Thyroid gland (tissue), 4 donors: ENCODE results near the gene PIGU. TPM values are rescaled to one million over a fixed set of nuclear protein-coding genes. Genes with fewer than 3 reads are reported as not detected.
A peak's percentile ranks its signal among the peaks of the same experiment; 100 is the strongest.

Source experiments
- DNase-seq, 2 donors: peaks; one replicate each; pipeline ENCODE4 v3.0.0-alpha.2; 2019
- H3K27ac ChIP-seq, 3 donors: fragments of 200-600 bp; sonication (generic); 1 replicate in 2 of 3; 2 replicates in 1 of 3; pipeline ENCODE4 v1.5.1; 2016 to 2019; ENCODE audit warnings: mild to moderate bottlenecking in 1 of 3, moderate library complexity in 1 of 3
- H3K27me3 ChIP-seq: fragments of 200-600 bp; sonication (generic); one replicate; pipeline ENCODE4 v1.5.1; 2019
- H3K36me3 ChIP-seq, 2 donors: fragments of 200-600 bp; sonication (generic); one replicate each; pipeline ENCODE4 v1.5.1; 2016 to 2019
- H3K4me1 ChIP-seq, 2 donors: fragments of 200-600 bp; sonication (generic); one replicate each; pipeline ENCODE4 v1.5.1; 2017 to 2019
- H3K4me3 ChIP-seq, 3 donors: fragments of 200-600 bp; sonication (generic); replicated peaks in 1 of 3; 1 replicate in 2 of 3; 2 replicates in 1 of 3; pipeline ENCODE4 v1.5.1; 2016; ENCODE audit warnings: mild to moderate bottlenecking in 1 of 3
- H3K9me3 ChIP-seq: fragments of 200-600 bp; sonication (generic); one replicate; pipeline ENCODE4 v1.5.1; 2017
- CTCF ChIP-seq, 6 experiments: fragments of 200-600 bp in 3 of 6; fragments of 450-650 bp in 3 of 6; sonication (generic) in 3 of 6; IDR thresholded peaks; one replicate each; pipeline ENCODE4 v1.5.1; 2016 to 2019; ENCODE audit warnings: antibody characterized with exemption in 6 of 6, mild to moderate bottlenecking in 2 of 6, inconsistent platforms in 1 of 6, moderate library complexity in 1 of 6
- POLR2A ChIP-seq, 2 donors: fragments of 450-650 bp; IDR thresholded peaks; one replicate each; pipeline ENCODE4 v1.6.1; 2017; ENCODE audit warnings: antibody characterized with exemption in 2 of 2, mild to moderate bottlenecking in 2 of 2, moderate library complexity in 1 of 2
- WGBS, 2 donors: methylation state at CpG; one replicate each; pipeline ENCODE4 v1.1.5; 2017; 5-methylcytosine and 5-hydroxymethylcytosine counted together
- intact Hi-C: fragments of 100-400 bp; cut with DNase I; formaldehyde crosslinking; loops from one replicate; pipeline ENCODE4 v1.15.1; 2023
- total RNA-seq, 4 donors: library from RNA; depleted of rRNA; stranded (reverse); fragments of >200 nt; gene quantifications; one replicate each; pipeline ENCODE4 v1.2.3, GENCODE V29; 2016

The PIGU gene
- total RNA-seq, 4 donors from 2014 or later, result 12.1 to 25.8 (median 18.0) TPM

- H3K4me1 ChIP-seq, result peaks cover 7 to 31% of the 10 kb centered on the region in 2 donors
- no peak for DNase-seq
- no peaks in the 10 kb centered on the region for H3K9me3 ChIP-seq
- intact Hi-C loops, result no loop called here
- TF ChIP-seq POLR2A (IDR thresholded peaks at IDR 0.05) (no peak), CTCF (IDR thresholded peaks at IDR 0.05) (no peak)
- peak overlapping the region in 1 of 3 donors; percentile 12 for H3K27ac ChIP-seq
- H3K4me3 ChIP-seq, result no peak overlapping the region
- H3K27me3 ChIP-seq, result no peaks in the 10 kb centered on the region
- H3K36me3 ChIP-seq, result no peaks in the 10 kb centered on the region
- WGBS, 2 donors, result 85 to 89% methylated on average over 5 of the region's 5 CpGs
Observed at GRCh38 chr20:34712525-34713192, 35.8 kb upstream of the PIGU start.

GRCh38 chr20:34711813-34712430 lies 35.0 kb upstream of the PIGU start:
- H3K27me3 ChIP-seq, result no peaks in the 10 kb centered on the region
- DNase-seq, result no peak
- H3K4me1 ChIP-seq, result peaks cover 7 to 27% of the 10 kb centered on the region in 2 donors
- H3K36me3 ChIP-seq, result no peaks in the 10 kb centered on the region
- H3K27ac ChIP-seq, result no peak overlapping the region
- TF ChIP-seq CTCF (IDR thresholded peaks at IDR 0.05) (no peak), POLR2A (IDR thresholded peaks at IDR 0.05) (no peak)
- no peak overlapping the region for H3K4me3 ChIP-seq
- no peaks in the 10 kb centered on the region for H3K9me3 ChIP-seq
- intact Hi-C loops, result no loop called here
- WGBS, 2 donors, result 95 to 97% methylated on average over 3 of the region's 3 CpGs

- no peak for DNase-seq
- Histone ChIP-seq H3K36me3 (no peaks in the 10 kb centered on the region), H3K4me3 (no peak overlapping the region), H3K9me3 (no peaks in the 10 kb centered on the region), H3K27ac (no peak overlapping the region), H3K27me3 (no peaks in the 10 kb centered on the region), H3K4me1 (peaks cover 14 to 36% of the 10 kb centered on the region in 2 donors)
- 86 to 93% methylated on average over 8 of the region's 9 CpGs for WGBS, 2 donors
- intact Hi-C loops, result no loop called here
- TF ChIP-seq CTCF (IDR thresholded peaks at IDR 0.05) (no peak), POLR2A (IDR thresholded peaks at IDR 0.05) (no peak)
Observed at GRCh38 chr20:34710861-34711574, 34.1 kb upstream of the PIGU start.

GRCh38 chr20:34710568-34710839 lies 33.6 kb upstream of the PIGU start:
- DNase-seq, result no peak
- H3K9me3 ChIP-seq, result no peaks in the 10 kb centered on the region
- H3K27ac ChIP-seq, result no peak overlapping the region
- no peak for TF ChIP-seq POLR2A (IDR thresholded peaks at IDR 0.05)
- no peak for TF ChIP-seq CTCF (IDR thresholded peaks at IDR 0.05)
- no peaks in the 10 kb centered on the region for H3K36me3 ChIP-seq
- intact Hi-C loops, result no loop called here
- H3K27me3 ChIP-seq, result no peaks in the 10 kb centered on the region
- peak overlapping the region in 1 of 3 donors; percentile 78 for H3K4me3 ChIP-seq
- H3K4me1 ChIP-seq, result peaks cover 19 to 41% of the 10 kb centered on the region in 2 donors
